Measurements from ENCODE around the gene SETD2.

SETD2 gene

DNA sequence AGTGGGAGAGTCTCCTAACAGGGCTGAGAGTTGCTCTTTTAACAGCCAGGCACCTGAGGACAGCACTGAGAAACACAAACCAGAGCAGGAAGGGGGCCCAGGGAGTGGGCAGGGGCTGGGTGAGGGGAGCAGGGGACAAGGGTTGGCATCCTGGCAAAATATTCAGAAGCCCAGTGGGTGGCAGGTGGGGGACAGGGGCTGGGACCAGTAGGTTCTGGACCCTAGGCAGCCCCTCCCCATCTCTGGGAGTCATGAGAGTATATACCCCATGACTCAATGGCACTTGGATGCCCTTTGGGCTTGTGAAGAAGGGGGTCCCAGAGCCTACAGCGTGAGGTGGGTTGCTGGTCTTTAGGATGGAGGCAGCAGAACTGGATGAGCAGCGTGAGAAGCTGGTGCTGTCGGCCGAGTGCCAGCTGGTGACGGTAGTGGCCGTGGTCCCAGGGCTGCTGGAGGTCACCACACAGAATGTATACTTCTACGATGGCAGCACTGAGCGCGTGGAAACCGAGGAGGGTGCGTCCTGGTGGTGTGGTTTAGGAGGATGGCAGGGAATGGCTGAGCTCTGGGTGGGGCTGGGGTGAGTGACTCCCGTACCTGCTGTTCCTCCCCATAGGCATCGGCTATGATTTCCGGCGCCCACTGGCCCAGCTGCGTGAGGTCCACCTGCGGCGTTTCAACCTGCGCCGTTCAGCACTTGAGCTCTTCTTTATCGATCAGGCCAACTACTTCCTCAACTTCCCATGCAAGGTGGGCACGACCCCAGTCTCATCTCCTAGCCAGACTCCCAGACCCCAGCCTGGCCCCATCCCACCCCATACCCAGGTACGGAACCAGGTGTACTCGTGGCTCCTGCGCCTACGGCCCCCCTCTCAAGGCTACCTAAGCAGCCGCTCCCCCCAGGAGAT is 160.2 kb downstream of the SETD2 start:
- H3K4me3 ChIP-seq (ENCODE audit: low read depth, low read length) = no peak overlapping the region
- DNase-seq (ENCODE audit: low read depth) = no peak

DNA sequence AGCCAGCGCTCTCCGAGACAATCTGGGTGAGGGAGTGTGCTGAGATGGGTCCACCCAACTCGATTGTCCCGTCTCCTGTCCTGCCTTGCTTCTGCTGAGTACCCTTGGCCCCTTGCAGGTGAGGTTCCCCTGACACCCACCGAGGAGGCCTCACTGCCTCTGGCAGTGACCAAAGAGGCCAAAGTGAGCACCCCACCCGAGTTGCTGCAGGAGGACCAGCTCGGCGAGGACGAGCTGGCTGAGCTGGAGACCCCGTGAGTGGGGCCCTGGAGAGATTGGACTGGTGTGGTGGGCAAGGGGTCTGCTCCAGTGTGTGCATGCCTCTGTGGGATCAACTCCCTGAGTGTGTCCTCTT is 160.9 kb downstream of the SETD2 start:
- no peak for DNase-seq (ENCODE audit: low read depth)
- H3K4me3 ChIP-seq (ENCODE audit: low read depth, low read length) = no peak overlapping the region

DNA sequence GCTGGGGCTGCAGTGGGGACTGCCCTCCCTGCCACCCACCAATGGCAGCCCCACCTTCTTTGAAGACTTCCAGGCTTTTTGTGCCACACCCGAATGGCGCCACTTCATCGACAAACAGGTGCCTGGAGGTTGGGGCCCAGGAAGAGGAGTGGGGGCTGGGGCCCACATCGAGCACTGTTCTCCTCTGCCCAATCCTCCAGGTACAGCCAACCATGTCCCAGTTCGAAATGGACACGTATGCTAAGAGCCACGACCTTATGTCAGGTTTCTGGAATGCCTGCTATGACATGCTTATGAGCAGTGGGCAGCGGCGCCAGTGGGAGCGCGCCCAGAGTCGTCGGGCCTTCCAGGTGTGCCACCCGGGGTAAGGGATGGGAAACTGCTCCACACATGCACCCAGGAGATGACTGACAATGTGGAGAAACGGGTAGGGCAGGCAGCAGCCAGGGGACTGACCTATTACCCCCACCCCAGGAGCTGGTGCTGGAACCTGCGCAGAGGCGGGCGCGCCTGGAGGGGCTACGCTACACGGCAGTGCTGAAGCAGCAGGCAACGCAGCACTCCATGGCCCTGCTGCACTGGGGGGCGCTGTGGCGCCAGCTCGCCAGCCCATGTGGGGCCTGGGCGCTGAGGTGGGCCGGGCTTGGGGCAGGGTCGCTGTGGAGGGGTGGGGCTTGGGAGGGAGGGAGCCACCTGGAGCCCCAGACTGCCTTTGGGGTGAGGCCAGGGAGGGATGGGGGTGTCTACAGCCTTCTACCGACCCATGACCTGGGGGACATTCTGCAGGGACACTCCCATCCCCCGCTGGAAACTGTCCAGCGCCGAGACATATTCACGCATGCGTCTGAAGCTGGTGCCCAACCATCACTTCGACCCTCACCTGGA is 161.5 kb downstream of the SETD2 start:
- DNase-seq (ENCODE audit: low read depth) = no peak
- no peak overlapping the region for H3K4me3 ChIP-seq (ENCODE audit: low read depth, low read length)

DNA sequence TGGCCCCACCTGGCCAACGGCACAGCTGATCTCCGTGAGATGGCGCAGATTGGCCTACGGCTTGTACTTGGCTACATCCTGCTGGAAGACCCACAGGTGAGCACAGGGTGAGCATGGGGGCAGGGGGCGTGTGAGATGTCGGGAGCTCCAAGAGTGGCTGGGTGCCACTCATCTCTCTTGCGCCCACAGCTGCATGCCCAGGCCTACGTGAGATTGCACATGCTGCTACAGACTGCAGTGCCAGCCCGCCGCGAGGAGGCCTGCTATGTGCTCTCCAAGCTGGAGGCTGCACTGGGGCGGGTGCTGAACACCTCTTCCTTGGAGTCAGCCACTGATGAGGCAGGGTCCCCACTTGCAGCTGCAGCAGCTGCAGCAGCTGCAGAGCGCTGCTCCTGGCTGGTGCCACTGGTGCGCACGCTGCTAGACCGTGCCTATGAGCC is 162.2 kb downstream of the SETD2 start:
- no peak for DNase-seq (ENCODE audit: low read depth)
- no peak overlapping the region for H3K4me3 ChIP-seq (ENCODE audit: low read depth, low read length)

DNA sequence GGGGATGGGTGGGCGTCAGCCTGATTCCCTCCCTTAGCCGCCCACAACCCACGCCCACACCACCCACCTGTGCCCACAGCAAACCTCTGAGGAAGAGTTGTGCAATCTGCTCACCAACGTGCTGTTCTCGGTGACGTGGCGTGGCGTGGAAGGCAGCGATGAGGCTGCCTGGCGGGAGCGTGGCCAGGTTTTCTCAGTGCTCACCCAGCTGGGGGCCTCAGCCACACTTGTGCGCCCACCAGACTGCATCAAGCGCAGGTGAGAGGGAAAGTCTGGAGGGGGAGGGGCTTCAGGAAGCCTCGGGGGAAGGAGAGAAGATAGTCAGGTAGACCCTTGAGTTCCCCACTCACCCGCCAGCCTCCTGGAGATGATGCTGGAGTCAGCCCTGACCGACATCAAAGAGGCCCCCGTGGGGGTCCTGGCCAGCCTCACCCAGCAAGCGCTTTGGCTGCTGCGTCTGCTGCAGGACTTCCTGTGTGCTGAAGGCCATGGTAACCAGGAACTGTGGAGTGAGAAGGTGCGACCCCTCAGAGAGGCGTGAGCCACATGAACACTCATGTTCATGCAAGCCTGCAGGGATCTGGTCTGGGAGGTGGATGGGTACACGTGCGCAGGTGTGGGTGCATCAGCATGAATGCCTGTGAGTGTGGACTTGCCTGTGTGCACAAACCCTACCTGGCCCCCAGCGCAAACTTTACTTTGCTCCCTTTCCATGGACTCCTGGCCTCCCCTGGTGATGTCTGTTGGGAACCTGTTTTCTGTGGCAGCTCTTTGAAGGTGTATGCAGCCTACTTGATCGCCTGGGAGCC is 162.8 kb downstream of the SETD2 start:
- no peak overlapping the region for H3K4me3 ChIP-seq (ENCODE audit: low read depth, low read length)
- DNase-seq (ENCODE audit: low read depth) = no peak

DNA sequence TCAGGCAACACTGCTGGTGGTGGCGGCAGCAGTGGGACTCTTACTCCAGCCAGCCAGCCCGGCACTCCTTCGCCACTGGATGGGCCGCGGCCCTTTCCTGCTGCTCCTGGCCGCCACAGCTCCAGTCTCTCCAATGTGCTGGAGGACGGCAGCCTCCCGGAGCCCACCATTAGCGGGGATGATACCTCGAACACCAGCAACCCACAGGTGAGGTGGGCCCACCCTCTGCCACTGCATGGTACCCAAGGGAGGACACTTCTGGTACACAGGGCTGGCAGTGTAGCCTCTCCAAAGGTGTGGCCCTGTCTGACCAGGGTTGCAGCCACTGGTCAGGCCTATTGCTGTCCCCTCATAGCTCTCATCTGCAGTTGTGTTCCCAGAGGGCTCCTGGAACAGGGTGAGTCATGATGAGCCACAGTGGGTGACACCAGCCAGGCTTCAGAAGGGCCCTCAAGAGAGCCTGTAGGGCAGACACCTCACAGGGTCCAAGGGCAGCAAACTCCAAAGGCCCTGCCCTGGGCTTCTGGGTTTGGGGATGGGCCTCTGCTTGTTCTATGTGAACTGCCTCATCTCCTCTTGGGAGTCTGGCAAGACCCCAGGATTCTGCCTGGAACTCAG is 163.6 kb downstream of the SETD2 start:
- no peak for DNase-seq (ENCODE audit: low read depth)
- H3K4me3 ChIP-seq (ENCODE audit: low read depth, low read length) = no peak overlapping the region

DNA sequence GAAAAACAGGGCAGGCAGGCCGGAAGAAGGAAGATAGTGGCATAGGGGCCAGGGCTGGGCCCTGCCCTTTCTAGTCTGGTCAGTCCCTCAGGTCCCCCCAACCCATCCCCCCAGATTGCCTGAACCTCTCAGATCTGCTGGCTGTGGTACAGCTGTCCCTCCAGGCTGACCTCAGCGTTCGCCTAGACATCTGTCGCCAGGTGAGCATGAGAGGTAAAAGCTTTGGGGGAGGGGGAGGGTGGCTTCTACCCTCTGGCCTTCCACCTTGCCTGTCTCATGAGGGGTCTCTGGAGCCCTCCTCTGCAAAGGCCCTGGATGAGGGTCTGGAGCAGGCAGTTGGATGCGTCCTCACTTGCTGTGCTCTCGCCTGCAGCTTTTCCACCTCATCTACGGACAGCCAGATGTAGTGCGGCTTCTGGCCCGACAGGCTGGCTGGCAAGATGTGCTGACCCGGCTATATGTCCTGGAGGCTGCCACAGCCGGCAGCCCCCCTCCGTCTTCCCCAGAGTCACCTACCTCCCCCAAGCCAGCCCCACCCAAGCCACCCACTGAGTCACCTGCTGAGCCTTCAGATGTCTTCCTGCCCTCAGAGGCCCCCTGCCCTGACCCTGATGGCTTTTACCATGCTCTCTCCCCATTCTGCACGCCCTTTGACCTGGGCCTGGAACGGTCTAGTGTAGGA is 164.3 kb downstream of the SETD2 start:
- no peak for DNase-seq (ENCODE audit: low read depth)
- H3K4me3 ChIP-seq (ENCODE audit: low read depth, low read length) = no peak overlapping the region

DNA sequence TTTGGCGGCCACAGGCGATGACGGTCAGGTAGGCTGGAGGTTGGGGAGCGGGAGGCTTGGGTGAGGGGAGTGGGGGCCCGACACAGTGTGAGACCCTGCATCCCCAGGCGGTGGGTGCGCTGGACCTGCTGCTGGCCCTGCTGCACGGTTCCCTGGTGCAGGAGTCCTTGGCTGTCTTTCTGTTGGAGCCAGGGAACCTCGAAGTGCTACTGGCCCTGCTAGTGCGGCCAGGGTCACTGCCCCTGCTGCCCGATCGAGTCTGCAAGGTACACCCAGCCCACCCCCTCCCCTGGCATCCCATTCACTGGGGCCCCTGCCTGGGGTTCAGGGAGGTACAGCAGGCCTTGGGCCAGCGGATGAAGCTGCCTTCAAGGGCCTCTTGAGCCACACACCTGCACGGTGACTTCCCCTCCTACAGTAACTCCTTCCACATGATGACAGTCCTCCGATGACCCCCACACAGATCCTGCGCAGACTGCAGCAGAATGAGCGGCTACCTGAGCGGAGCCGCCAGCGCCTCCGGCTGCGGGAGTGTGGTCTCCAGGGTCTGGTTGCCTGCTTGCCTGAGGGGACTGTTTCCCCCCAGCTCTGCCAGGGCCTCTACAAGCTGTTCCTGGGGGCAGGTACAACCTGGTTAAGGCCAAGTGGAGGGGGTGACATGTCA is 164.9 kb downstream of the SETD2 start:
- DNase-seq (ENCODE audit: low read depth) = no peak
- no peak overlapping the region for H3K4me3 ChIP-seq (ENCODE audit: low read depth, low read length)

DNA sequence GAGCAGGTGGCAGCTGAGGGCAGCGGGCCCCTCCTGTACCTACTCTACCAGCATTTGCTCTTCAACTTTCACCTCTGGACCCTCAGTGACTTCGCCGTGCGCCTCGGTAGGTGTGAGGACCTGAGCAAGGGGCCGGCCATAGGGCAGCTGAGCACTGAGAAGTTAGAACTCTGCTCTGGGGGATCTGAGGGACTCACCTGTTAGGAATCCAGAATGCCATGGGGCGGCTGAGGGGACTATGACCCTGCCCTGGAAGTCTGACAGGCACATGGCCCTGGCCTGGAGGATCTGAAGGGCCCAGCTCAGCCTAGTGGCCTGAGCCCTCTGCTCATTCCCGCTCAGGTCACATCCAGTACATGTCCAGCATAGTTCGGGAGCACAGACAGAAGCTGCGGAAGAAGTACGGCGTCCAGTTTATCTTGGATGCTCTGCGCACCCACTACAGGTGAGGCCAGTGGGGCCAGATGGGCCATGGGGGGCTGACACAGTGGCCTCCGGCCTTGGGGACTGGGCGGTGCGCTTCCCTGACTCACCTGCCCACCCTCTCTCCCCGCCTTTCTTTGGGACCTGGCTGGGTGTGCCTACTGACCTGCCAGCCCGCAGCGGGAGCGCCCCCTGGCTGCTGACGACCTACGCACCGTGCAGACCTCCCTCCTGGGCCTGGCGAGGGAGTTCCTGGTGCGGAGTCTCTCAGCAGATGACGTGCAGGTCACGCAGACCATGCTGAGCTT is 165.6 kb downstream of the SETD2 start:
- no peak for DNase-seq (ENCODE audit: low read depth)

DNA sequence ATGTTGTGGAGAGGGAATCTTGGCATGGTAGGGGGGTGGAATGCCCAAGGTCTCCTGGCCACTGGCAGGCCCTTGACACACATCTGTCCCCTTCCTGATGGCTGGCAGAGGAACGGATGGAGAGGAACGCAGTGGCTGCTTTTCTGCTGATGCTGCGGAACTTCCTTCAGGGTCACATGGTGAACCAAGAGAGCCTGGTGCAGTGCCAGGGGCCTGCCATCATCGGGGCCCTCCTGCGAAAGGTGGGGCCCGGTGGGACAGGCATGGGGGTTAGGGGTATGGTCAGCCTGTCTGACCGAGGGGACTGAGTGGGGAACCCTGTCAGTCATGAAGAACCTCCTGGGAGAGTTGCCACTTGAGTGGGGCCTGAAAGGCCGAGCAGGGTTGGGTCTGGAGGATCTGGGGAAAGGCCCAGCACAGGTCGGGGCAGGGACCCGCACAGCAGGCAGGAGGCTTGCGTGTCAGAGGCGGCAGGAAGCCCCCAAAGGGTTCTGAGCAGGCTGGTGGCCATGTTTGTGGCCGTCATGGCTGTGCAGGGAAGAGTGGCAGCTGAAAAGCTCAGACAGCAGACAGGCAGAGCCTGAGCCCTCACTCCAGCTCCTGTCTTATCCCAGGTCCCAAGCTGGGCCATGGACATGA is 166.3 kb downstream of the SETD2 start:
- no peak for DNase-seq (ENCODE audit: low read depth)
- H3K4me3 ChIP-seq (ENCODE audit: low read depth, low read length) = no peak overlapping the region

More for the DNA sequence above, 165.6 kb downstream of the SETD2 start:
- no peak overlapping the region for H3K4me3 ChIP-seq (ENCODE audit: low read depth, low read length)

DNA sequence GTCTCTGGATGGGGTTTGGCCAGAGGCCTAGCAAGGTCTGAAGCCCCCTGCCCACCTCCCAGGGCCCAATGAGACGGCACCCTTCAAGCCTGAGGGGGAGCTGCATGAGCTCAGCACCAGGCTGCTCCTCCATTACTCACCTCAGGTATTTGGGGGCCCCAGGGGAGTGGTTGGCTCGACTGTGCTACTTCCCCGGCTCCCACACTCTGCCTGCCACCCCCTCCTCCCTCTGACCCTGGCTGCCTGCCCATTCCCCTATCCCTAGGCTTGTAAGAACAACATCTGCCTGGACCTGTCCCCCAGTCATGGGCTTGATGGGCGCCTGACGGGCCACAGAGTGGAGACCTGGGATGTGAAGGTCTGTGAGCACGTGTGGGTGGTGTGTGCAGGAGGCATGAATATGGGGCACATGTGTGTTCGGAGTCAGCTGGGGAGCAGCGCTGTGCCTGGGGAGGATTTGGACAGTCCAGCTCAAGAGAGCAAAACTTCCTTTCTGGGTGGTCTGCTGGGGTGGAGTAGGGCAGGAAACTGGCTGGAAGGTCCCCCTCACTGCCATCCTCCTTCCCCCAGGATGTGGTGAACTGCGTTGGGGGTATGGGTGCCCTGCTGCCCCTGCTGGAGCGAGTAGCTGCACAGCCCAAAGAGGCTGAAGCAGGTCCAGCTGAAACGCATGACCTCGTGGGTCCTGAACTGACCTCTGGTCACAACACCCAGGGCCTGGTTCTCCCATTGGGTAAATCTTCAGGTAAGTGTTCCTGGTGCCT is 167.0 kb downstream of the SETD2 start:
- DNase-seq (ENCODE audit: low read depth) = no peak
- no peak overlapping the region for H3K4me3 ChIP-seq (ENCODE audit: low read depth, low read length)

DNA sequence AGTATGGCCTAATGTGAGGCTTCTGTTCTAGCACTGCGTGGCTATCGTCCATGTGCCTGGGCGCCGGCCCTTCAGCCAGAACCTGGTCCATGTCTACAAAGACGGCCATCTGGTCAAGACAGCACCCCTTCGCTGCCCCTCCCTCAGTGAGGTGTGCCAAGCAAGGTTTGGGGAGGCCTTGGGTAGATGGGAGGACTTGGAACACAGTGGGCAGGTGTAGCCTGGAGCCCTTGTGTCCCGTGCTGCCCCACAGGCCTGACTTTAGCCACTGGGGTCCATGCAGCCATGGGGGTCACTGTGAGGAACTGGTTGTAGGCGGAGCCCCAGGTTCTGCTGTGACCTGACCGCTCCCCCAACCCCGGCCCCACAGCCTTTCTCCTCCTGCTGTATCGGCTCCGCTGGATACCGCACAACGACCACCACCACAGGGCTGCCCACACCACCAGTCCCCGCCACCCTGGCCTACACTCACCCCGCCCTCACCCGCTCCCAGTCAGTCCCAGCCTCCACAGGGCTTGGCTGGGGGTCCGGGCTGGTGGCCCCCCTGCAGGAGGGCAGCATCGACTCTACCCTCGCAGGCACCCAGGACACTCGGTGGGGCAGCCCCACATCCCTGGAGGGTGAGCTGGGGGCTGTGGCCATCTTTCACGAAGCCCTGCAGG is 167.9 kb downstream of the SETD2 start:
- DNase-seq (ENCODE audit: low read depth) = no peak
- H3K4me3 ChIP-seq (ENCODE audit: low read depth, low read length) = no peak overlapping the region

DNA sequence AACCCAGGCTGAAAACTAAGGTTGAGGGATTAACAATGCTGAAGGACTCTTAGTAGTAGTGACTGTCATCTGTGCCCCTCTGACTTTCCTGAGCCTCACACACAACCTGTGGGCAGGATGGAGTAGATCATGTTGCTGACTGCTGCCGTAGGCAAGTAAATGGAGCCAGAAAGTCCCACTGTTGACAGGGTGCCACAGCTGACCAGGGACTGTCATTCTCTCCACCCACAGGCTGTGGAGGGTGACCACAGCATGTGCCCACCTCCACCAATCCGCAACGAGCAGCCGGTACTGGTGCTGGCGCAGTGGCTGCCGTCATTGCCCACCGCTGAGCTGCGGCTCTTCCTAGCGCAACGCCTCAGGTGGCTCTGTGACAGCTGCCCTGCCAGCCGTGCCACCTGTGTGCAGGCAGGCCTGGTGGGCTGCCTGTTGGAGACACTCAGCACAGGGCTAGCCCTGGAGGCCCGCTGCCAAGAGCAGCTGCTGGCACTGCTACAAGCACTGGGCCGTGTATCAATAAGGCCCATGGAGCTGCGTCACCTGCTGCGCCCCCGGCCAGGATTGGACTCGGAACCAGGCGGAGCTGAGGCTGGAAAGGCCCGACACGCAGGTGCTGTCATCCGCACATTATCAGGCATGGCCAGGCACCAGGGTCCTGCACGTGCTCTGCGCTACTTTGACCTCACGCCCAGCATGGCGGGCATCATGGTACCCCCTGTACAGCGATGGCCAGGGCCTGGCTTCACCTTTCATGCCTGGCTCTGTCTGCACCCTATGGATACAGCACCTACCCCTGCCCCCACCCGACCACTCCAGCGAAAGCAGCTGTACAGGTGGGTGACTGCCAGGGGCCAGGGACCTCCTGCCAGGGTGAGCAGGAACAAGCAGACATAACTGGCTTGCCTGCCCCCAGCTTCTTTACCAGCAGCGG is 168.8 kb downstream of the SETD2 start:
- H3K4me3 ChIP-seq (ENCODE audit: low read depth, low read length) = no peak overlapping the region

DNA sequence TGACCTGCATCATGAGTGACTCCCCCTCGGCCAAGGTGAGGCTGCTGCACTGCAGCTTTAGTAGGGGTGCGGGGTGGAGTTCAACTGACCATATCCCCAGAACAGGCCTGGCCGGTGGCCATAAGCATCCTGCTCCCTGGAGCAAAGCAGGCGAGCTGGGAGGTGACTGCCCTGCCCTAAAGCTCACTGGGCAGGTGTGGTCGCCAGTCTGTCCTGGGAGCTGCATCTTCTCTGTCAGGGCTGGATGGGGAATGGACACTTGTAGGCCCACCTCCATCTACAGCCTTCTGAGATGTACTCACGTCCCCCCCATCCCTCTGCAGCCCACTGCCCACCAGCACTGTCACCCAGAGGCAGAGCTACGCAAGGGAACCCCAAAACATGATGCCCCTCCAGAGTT is 169.9 kb downstream of the SETD2 start:
- no peak for DNase-seq (ENCODE audit: low read depth)
- no peak overlapping the region for H3K4me3 ChIP-seq (ENCODE audit: low read depth, low read length)

More for the DNA sequence above, 168.8 kb downstream of the SETD2 start:
- DNase-seq (ENCODE audit: low read depth) = no peak

DNA sequence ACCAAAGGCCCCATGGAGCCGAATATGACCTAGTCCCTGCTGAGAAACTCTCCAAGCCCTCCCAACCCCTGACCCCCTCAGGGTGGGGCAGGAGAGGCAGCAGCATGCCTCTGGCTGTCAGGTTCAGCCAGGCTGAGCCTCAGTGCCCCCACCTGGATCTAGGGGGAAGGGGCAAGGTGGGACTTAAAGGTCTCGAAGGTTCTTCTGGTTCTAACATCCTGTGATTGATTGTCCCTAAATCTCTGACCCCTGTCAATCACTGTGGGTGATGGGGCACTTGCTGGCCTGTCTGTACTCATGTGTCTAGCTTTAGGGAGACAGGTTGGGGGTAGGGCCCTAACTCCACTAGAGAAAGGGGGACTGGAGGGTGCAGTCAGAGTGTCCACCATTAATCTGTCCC is 170.6 kb downstream of the SETD2 start:
- H3K4me3 ChIP-seq (ENCODE audit: low read depth, low read length) = no peak overlapping the region
- DNase-seq (ENCODE audit: low read depth) = no peak
